GM18867 (cell line): ENCODE measurements around the gene SH3PXD2A.

ENCODE experiments used
- ATAC-seq: cut with Tn5 transposase; IDR thresholded peaks from one replicate; pipeline ENCODE4 v1.9.1; 2021; ENCODE audit warnings: mild to moderate bottlenecking, moderate library complexity; ENCODE audit not compliant: unreplicated experiment

Gene SH3PXD2A

DNA sequence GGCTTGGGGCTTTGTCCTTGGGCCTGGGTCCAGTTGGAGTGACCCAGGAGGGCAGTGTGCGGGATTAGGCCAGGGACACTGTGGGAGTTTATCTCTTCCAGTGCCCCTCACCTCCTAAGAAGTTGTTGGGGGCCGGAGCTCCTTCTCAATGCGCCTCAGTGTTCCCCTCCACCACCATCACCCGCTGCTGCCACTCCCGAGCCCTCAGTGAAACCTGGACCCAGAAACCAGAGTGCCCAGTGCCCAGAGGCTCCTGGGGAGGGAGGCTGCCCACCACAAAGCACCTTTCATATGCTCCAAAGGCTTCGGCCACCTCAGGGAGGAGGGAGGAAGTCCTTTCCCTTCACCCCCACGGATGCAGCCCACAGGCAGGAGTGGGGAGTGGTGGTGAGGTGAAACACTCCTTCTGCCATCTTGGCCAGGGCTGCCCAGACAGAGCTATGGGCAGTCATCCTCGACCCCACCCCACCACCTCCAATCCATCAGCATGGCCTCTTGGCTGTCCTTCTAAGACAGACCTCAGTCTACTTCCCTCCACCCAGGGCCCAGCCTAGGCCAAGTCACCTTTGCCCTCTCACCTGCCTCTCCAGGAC, 99.0 kb downstream of the SH3PXD2A start:
- no peak for ATAC-seq

DNA sequence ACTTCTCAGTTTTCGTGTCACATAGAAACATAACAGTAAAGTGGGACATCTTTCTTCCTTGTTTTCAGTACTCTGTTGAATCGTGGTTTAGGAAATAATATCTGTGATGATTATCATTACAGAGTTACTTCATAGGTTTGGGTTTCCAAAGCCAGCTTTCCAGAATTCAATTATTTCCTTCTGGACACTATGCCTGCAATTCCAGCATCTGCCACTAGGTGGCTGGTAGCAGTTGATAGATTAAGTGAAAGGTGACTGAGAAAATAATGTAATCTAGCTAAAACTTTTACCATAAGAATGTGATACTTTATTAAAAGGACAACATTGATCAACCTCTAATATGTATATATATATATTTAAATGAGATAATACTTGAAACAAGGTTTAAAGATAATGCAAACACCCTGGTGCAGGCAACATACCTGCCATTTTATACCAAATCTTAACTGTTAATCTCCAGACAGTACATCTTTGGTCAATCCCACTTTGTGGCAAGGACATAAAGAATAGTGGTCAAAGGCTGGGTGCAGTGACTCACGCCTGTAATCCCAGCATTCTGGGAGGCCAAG, 102.6 kb downstream of the SH3PXD2A start:
- no peak for ATAC-seq

DNA sequence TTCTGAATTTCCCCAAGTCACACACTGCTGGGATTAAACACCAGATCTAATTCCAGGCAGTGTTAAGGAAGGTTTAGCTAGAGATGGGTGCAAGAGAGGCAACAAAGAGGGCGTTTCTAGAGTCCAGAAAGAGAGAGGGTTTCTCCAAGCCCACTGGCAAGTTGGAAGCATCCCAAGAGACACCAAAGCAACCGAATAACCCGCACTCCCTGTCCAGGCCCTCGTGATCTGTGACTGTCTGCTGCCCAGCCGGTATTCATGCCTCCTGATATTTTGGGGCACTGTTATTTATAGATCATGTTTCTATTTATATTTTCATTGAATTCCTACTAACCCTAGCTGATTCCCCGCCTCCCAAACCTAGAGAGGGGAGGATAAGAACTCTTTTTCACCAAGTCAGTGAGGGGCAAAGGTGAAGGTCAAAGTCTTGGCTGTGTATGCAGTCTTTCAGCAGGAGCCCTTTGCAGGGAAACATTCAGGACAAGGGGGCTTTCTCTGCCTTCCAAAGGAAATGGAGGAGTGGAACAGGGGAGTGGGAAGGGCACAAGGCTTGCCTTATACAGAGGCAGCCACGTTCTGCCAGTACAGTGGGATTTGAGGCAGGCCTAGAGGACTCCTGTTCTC, 103.6 kb downstream of the SH3PXD2A start:
- no peak for ATAC-seq

DNA sequence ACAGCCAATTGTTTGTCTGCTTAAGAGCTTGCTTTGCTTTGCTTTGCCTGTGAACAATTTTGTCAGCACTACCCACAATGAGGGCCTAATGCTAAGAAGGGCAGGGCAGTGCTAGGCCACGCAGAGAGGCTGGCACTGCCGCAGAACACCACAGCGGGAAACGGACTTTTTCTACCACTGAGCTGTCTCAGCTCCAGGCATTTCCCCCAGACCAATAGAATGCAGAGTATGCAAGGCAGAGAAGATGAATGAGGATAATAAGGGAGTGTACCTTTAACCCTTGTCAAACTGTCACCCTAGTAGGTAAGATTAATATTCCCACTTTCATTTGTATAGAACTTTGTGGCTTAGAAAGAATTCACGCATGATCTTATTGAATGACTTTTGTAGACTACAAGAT, 104.5 kb downstream of the SH3PXD2A start:
- no peak for ATAC-seq

DNA sequence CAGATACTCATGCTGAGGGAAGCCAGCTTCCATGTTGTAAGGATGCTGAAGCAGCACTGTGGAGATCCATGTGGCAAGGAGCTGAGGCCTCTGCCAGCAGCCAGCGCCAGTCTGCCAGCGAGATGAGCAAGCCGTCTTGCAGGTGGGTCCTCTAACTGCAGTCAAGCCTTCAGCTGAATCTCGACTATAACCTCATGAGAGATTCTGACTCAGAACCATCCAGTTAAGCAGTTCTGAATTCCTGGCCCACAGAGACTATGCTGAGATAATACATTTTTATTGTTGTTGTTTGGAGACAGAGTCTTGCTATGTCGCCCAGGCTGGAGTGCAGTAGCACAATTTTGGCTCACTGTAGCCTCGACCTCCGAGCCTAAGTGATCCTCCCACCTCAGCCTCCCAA, 105.6 kb downstream of the SH3PXD2A start:
- no peak for ATAC-seq

DNA sequence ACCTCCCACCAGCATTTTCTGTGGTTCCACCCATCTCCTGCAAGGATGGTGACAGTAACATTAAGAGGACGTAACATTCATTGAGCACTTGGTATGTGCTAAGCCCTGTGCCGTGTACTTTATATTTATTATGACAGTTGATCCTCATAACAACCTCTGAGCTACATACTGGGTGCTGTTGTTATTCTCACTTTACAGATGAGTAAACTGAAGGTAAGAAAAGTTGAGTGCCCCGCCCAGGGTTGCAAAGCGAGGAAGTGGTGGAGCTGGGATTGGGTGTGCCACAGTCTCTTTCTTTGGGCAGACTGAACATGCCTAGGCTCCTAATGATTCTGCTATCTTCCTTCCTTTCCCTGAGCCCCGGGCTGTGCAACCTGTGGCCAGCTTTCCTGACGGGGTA, 107.4 kb downstream of the SH3PXD2A start:
- no peak for ATAC-seq

DNA sequence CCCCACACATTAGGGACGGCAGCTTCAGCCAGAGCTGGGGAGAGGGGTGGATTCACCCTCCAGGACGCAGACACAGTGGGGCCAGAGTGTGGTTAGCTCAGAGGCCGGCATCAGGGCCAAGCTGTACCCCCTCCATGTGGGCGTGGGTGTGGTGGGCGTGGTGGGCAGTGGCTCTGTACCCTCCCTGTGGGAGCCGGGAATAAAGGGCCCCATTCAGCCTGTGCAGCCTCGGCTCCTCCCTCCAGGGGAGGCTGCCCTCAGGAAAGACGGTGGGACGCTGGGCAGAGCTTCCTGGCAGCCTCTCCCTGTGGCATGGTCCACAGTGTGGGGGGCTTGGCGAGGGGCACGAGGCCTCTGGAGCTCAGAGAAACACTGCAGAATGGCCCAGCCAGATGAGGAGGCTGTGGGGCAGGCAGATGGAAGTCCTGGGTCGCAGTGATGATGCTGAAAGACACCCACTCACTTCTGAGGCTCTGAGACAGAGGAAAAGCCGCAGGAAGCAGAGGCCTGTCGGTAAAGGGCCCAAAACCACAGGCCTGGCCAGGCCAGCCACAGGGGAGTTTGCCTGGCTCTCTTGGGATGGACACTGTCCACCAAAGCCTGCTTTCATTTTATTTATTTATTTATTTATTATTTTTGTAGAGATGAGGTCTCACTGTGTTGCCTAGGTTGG, 108.0 kb downstream of the SH3PXD2A start:
- no peak for ATAC-seq

DNA sequence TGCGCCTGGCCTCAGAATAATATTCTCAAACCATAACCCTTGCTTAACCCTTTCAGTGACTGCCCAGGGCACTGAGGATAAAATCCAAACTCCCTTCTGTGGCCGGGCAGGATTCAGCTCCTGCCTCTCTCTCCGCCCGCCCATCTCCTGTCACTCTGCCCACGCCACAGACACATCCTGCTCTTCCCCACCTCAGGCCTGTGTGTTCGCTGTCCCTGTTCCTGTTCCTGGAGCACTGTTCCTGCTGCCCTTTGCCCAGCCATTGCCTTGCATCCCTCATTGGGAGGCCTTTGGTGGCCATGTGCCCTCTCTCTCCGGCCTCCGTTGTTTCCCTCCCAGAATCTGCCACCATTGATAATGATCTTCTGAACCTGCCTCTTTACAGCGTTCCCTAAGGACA, 108.8 kb downstream of the SH3PXD2A start:
- ATAC-seq: no peak

DNA sequence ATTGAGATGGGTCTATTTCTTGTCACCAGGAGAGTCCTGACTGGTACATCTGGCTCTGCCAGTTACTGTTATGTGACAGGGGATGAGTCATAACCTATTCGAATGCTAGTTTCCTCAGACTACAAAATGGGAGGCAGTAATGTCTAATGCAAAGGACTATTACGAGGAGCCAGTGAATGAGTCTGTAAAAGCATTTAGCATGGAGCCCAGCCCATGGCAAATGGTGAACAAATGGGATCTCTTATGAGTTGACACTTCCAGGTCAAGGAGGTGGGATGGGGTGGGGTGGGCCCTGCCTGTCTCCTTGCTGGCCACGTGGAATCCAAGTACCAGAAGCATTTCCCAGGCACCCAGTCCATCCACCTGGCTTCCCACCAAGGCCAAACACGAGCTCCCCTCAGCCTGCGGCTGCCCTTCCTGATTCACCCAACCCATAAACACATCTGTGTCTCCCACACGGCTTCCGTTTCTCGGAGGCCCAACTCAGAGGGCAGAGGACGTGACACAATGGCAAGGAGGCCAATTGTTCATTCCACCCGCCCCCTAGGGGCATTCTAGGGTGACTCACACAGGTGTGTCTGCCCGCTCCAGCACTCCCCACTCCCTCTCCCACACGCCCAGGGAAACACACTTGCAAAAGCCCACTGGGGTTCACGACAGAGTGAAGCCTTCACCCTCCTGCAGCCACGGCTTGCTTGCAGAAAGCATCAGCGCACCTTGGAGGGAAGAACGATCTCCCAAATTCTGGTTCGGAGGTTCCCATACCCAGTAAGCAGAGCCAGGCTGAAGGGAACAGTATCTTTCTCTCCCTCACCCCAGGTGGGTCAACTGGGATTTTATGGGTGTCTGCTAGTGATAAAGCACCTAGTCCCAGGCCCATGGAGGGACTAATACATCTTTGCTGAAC, 109.8 kb downstream of the SH3PXD2A start:
- ATAC-seq: no peak

DNA sequence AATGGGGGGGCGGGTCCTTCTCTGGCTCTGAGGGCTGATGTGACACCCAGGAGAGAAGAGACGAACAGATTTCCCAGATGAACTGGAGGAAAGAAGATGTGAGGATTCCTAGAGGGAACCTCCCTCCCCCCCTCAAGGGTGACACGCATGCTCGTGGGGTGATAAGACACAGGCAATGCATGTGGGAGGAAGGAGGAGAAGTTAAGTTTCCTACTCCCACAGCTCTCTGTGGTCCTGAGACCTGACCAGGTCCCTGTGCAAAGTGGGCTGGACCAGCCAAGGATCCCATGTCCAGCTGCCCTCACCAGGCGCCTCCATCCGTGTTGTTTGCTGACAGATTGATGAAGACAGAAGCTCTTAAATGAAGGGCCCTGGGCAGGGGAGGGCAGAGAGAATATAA, 112.6 kb downstream of the SH3PXD2A start:
- ATAC-seq: no peak

DNA sequence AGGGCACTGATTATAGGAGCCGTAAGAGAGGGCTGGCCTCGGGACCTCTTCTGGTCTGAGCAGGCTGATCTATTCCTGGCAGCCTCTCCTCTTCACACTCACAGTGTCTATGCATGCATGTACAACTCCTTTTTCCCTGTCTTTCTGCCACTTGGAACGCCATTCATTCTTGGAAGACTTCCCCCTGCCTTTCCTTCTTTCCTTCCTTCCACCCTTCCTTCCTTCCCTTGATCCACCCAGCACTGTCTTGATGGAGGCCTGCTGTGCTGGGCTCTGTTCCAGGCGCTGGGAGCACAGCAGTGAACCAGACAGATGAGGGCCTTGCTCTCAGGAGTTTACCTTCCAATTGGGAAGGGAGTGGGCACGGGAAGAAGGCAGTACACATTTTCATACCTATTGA, 114.8 kb downstream of the SH3PXD2A start:
- ATAC-seq: no peak

DNA sequence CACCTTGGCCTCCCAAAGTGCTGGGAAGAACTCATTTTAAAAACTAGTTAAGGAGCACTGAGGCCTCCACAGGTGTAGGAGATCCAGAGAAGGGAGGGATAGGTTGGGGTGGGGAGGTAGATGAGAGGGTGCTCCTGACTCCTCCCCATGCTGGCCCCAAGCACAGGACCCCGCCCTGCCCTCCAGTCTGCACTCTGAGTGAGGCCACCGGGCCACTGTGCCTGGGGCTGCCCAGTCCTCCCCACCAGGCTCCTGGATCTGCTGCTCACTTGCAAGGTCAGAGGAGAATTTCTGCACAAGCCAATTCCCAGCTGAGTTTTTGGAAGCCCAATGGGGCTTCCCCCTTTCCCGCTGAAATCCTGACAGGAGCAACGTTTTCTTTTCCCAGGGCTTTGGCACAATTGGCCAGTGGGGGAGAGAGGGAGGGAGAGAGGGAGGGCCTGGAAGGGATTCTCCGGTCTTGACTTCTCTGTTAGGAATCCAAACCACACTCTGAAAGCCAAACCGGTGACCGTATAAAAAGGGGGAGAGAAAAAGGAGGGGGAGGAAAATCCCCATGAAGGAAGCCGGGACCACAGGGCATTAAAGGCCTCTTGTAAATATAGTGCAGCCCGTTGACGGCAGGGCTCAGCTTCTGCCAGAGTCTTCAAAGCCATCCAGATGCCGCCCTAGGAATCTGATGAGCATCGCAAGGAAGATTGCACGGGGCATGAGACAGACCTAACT, 116.2 kb downstream of the SH3PXD2A start:
- no peak for ATAC-seq

DNA sequence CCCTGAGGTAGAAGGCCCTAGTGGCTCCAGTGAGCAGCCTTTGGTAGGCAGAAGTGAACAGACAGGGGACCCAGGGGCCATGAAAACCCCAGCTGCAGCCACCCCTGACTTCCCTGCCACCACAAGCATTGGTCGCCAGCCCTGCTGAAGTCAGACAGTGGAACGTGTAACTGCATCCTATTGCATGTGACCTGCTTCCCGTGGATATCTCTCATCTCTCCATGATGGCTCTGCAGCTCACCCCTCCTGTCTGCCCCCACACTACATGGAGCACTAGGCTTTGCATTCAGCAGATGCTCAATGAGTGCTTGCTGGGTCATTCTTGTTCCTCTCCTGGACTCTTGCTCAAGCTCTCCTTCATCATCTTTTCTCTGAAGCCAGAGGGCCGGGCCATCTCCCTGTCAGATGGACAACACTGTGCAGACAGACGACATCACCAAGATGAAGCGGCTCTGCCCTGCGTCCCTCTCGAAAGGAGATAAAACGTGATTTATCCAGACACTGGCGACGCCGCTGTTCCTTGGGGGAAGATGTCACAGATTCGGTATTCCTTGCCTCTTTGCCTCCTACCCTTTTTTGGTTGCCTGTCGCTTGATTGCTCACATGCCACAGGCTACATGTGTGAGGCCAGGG, 117.5 kb downstream of the SH3PXD2A start:
- ATAC-seq: no peak

DNA sequence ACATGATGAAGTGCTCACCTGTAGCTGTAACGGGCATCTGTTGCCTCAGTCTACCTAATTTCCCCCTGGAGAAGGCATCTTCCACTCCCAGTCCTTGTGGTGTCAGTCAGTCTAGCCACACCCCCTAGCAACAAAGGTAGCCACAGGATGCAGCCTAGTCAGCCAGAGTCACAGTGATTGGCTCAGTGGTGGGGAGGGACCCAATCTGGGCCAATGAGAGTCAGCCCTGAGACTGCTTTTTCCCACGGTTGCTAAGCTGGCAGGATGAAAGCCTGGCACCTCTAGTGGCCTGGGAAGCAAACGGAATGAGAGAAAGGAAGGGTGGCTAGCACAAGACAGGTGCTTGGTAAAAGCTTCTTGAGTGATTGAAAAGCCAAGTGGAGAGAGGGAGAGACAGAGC, 118.6 kb downstream of the SH3PXD2A start:
- ATAC-seq: no peak

DNA sequence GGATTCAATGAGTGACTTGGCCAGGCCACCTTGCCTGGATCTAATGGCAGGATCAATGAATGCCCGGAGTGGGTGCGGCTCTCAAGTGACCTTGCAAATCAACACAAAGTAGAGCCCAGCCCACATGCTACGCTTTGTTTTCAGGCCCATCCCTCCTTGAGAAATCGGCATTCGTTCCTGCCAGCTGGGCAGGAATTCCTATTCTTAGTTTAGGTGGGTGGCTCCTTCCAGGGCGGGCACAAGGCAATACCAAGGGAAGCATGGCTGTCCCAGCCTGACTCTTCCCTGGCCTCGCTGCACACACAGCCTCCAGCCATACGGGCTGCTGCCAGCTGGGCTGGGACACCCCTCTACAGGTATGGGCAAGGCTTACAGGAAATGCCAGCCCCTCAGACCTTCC, 119.3 kb downstream of the SH3PXD2A start:
- ATAC-seq: no peak

DNA sequence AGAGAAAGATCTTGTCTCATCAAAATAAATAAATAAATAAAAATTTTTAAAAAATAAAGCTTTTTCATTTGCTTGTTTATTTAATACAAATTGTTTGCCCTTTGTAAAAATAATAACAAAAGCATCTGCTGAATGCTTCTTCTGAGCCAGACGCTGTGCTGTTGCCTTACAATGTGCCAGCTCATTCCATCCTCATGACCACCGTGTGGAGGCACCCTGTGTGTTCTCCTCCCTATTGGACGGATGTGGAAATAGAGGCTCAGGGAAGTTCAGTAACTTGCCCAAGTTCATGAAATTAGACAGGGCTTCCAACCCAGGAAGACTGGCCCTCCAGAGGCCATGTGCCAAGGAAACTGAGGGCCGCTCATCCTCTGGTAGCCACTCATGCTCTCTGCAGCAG, 120.6 kb downstream of the SH3PXD2A start:
- ATAC-seq: no peak

DNA sequence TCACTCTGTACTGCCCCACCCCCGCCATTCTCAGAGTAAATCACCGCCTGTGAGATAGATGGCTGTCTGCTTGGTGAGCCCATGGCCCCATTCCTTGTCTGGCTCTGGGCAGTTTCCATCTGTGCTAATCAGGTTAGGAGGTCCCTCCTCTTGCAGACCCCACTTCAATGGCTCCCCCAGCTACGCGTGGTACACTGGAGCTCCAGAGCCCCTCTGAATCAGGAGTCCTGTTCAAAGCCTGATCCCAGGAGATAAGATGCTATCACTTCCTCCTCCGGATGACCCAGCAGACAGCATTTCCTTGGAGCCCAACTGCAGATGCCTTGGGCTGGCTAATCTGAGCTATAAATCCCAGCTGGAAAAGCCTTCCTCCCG, 122.3 kb downstream of the SH3PXD2A start:
- ATAC-seq: no peak

DNA sequence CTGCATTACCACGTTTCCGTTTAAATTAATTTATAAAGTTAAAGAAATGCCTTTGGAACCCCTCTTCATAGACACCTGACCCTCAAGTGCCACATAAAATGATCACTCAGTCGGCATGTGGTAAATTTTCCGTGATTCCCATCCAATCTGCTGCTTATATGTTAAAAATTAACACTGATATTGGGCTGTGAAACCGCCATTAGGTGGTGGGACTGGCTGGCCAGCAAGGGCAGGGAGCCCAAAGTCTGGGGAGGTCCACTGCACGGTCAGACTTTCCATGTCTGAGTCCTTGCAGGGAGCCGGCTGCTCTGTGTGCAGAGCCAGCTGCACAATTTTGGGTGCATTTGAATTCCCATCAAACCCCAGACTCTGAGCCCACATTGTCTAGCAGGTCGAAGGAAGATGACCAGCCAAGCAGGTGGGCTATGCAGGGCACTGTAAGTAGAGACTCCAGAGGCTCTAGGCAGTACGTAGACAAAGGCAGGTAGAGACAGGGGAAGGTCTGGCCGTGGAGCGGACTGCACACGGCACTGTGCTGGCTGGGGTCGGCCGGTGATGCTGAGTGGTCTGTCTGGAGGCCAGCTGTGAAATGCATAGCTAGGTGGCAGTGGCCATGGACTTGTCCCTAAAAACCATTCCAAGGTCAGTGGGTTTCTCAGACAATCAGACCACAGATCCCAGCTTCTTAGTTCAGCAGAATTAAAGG, 122.9 kb downstream of the SH3PXD2A start:
- ATAC-seq: no peak

DNA sequence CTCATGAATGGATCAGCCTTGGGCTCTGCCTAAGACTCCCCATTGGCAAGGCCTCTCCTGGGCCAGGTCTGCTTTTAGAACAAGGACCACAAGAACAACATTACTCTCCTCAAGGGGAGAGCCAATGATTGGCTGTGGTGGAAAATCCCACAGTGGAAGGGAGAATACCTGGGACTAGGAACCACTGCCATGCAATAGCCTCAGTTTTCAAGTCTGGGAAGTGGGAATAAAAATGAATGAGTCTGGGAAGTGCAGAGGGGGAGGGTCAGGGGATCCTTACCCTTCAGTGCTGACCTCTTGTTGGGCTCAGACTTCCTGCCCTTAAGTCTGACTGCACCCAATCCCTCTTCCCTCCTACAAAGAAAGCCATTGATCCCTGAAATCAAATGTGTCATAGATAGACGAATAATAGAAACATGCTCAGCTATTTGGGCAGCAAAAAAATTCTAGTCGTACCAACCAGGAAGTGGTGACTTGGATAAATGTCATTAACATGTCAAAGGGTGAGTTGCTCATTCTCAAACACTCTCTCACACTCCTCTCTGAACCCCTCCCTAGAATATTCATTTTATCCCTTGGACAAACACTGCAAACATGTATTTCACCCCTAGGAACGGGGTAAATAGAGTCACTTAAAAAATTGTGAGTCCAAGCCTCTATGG, 123.6 kb downstream of the SH3PXD2A start:
- no peak for ATAC-seq
